ENCODE data around the gene MED12L. TPM values are rescaled to one million over a fixed set of nuclear protein-coding genes. Genes with fewer than 3 reads are reported as not detected.

The MED12L gene
- total RNA-seq, 2 experiments from 2014 or later: 2.9 to 3.4 TPM

- no peaks in the 10 kb centered on the region for H3K36me3 Mint-ChIP-seq (ENCODE audit: low read depth)
- TF ChIP-seq, protein P1, sequence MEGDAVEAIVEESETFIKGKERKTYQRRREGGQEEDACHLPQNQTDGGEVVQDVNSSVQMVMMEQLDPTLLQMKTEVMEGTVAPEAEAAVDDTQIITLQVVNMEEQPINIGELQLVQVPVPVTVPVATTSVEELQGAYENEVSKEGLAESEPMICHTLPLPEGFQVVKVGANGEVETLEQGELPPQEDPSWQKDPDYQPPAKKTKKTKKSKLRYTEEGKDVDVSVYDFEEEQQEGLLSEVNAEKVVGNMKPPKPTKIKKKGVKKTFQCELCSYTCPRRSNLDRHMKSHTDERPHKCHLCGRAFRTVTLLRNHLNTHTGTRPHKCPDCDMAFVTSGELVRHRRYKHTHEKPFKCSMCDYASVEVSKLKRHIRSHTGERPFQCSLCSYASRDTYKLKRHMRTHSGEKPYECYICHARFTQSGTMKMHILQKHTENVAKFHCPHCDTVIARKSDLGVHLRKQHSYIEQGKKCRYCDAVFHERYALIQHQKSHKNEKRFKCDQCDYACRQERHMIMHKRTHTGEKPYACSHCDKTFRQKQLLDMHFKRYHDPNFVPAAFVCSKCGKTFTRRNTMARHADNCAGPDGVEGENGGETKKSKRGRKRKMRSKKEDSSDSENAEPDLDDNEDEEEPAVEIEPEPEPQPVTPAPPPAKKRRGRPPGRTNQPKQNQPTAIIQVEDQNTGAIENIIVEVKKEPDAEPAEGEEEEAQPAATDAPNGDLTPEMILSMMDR (IDR thresholded peaks at IDR 0.05): no peak
- DNase-seq (no peak), ATAC-seq (no peak)
- H3K4me3 Mint-ChIP-seq: no peak overlapping the region
- H3K27me3 Mint-ChIP-seq: no peaks in the 10 kb centered on the region
- intact Hi-C loops (cut with micrococcal nuclease): no loop called here
- CTCF ChIA-PET: interaction anchor here (1.0 to 1.8 kb wide), 2 partner anchors 7 to 9 kb away, joined by 3 to 4 read pairs; no protein-coding TSS in a partner anchor
- H3K4me1 Mint-ChIP-seq (ENCODE audit: low read depth): no peaks in the 10 kb centered on the region
- no peaks in the 10 kb centered on the region for H3K9me3 Mint-ChIP-seq
- H3K27ac Mint-ChIP-seq: no peak overlapping the region
- POLR2A ChIA-PET: no interaction called here
Observed at GRCh38 chr3:151431940-151432339, 346.5 kb downstream of the MED12L start.

DNA sequence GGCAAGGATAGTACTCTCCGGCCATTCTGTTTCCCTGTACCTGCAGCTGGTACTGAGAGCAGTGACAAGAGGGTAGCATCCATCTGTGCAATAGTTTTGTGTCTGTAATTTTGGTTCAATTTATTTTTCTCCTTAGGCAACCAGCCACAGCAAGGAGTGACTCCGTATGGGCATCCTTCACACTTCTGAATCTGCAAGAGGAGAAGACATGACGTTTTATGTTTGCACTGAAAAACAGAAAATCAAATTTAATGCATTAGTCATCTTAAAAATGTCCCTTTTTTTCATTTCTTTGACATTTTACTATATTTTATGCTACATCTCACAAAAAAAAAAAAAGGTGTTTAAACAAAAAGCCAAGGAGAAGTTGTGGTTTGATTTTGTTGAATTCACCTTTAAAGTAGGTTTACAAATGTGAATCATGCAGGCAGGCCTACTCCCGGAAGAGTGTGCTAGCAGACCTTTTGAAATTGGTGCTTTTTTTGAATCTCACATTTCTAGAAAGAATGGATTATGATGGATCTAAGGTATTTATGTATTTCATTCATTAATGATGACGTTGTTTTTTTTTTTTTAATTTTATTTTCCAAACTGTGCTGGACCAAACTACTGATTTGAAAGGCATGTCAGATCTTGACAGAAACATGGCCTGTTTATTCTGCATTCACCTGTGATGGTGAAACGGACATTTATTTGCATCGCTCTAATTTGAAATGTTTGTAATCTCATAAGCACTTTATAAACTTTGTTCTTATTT, 347.3 kb downstream of the MED12L start:
- DNase-seq: no peak
- Mint-ChIP-seq H3K4me3 (no peak overlapping the region), H3K27me3 (no peaks in the 10 kb centered on the region), H3K36me3 (ENCODE audit: low read depth) (no peaks in the 10 kb centered on the region), H3K9me3 (no peaks in the 10 kb centered on the region), H3K27ac (no peak overlapping the region), H3K4me1 (ENCODE audit: low read depth) (no peaks in the 10 kb centered on the region)
- TF ChIP-seq, protein P1 (IDR thresholded peaks at IDR 0.05): no peak
- no peak for ATAC-seq
- ChIA-PET POLR2A (no interaction called here), CTCF (no interaction called here)
- intact Hi-C loops (cut with micrococcal nuclease): no loop called here

GRCh38 chr3:151434151-151434890, 348.9 kb downstream of the MED12L start:
- no peak overlapping the region for H3K27ac Mint-ChIP-seq
- CTCF ChIA-PET: interaction anchor here (1.0 to 1.4 kb wide), 4 partner anchors 8 to 486 kb away, joined by 3 to 4 read pairs (median 3); no protein-coding TSS in a partner anchor

GRCh38 chr3:151436675-151437446, 351.4 kb downstream of the MED12L start:
- ChIA-PET CTCF (no interaction called here), POLR2A (no interaction called here)
- TF ChIP-seq, protein P1 (IDR thresholded peaks at IDR 0.05): no peak
- ATAC-seq (no peak), DNase-seq (no peak)
- H3K4me3 Mint-ChIP-seq: no peak overlapping the region
- H3K4me1 Mint-ChIP-seq (ENCODE audit: low read depth): no peaks in the 10 kb centered on the region
- H3K27ac Mint-ChIP-seq: no peak overlapping the region
- no peaks in the 10 kb centered on the region for H3K9me3 Mint-ChIP-seq
- intact Hi-C loops (cut with micrococcal nuclease): no loop called here
- H3K36me3 Mint-ChIP-seq (ENCODE audit: low read depth): no peaks in the 10 kb centered on the region
- H3K27me3 Mint-ChIP-seq: no peaks in the 10 kb centered on the region

More at GRCh38 chr3:151434151-151434890, 348.9 kb downstream of the MED12L start:
- no peaks in the 10 kb centered on the region for H3K9me3 Mint-ChIP-seq
- no peak overlapping the region for H3K4me3 Mint-ChIP-seq
- POLR2A ChIA-PET: interaction anchor here (0.8 kb wide), 1 partner anchor 343 kb away, joined by 3 read pairs; no protein-coding TSS in a partner anchor
- H3K27me3 Mint-ChIP-seq: no peaks in the 10 kb centered on the region
- ATAC-seq (no peak), DNase-seq (no peak)
- TF ChIP-seq, protein P1 (IDR thresholded peaks at IDR 0.05): no peak
- H3K36me3 Mint-ChIP-seq (ENCODE audit: low read depth): no peaks in the 10 kb centered on the region
- intact Hi-C loops (cut with micrococcal nuclease): no loop called here
- no peaks in the 10 kb centered on the region for H3K4me1 Mint-ChIP-seq (ENCODE audit: low read depth)
